NB4 (cell line): ENCODE data around the gene CPT1B.

ENCODE experiments used
- DNase-seq: peaks from one replicate; pipeline ENCODE4 v3.0.0; 2010; ENCODE audit warnings: low read depth
- H3K4me3 ChIP-seq: one replicate; pipeline ENCODE4 v1.5.1; 2011; ENCODE audit warnings: mild to moderate bottlenecking, low read depth, low read length, moderate library complexity
- CTCF ChIP-seq: IDR thresholded peaks from one replicate; pipeline ENCODE4 v1.5.1; 2012; ENCODE audit warnings: low read depth, low read length
- MAX ChIP-seq: IDR thresholded peaks from 2 replicates; pipeline ENCODE4 v1.6.1; 2011; ENCODE audit warnings: low read depth, low read length
- MYC ChIP-seq: IDR thresholded peaks from 2 replicates; pipeline ENCODE4 v1.6.1; 2011; ENCODE audit warnings: low read depth, low read length
- POLR2A ChIP-seq: IDR thresholded peaks from 2 replicates; pipeline ENCODE4 v1.6.1; 2011; ENCODE audit warnings: mild to moderate bottlenecking; ENCODE audit not compliant: insufficient read length; ENCODE audit errors: extremely low read depth

The CPT1B gene

DNA sequence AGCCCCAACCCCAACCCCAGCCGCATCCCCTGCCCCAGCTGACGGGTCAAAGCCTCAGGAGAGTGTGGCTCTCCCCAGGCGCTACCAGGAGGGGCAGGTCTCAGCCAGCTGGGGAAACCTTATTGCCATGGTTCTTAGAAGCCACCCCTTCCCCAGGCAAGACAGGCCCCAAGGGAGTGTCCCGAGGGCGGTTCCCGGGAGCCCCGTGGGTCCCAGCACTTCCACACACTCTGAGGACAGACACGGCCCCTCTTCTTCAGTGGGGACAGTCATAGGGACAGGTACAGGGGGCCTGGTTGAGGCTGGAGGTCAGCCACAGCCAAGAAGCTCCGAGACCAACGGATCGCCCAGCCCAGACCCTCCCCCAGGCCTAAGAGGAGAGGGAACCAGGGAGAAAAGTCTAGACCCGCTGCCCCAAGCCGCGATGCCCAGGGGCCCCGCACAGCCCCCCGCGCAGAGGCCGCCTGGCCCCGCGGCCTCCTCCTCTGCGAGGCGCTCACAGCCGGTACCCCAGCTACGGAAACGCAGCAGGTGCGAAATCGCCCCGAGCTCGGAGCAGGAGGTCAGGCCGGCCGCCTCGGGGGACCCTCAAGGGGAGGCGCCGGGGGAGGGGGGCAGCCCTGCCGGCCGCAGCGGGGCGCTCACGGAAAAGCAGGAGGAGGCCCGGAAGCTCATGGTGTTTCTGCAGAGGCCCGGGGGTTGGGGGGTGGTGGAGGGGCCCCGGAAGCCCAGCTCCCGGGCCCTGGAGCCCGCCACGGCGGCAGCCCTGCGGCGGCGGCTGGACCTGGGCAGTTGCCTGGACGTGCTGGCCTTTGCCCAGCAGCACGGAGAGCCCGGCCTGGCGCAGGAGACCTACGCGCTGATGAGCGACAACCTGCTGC lies 29.9 kb downstream of the CPT1B start:
- DNase-seq, result peak; percentile 80
- peak overlapping the region; percentile 34 for H3K4me3 ChIP-seq
- TF ChIP-seq MAX, result no peak
- TF ChIP-seq MYC, result no peak
- TF ChIP-seq POLR2A, result peak; percentile 41
- TF ChIP-seq CTCF, result peak; percentile 3

- DNase-seq, result no peak
- no peak for TF ChIP-seq MAX
- no peak overlapping the region for H3K4me3 ChIP-seq
These were observed 30.8 kb downstream of the CPT1B start for GRCh38 chr22:50547263-50547985.

DNA sequence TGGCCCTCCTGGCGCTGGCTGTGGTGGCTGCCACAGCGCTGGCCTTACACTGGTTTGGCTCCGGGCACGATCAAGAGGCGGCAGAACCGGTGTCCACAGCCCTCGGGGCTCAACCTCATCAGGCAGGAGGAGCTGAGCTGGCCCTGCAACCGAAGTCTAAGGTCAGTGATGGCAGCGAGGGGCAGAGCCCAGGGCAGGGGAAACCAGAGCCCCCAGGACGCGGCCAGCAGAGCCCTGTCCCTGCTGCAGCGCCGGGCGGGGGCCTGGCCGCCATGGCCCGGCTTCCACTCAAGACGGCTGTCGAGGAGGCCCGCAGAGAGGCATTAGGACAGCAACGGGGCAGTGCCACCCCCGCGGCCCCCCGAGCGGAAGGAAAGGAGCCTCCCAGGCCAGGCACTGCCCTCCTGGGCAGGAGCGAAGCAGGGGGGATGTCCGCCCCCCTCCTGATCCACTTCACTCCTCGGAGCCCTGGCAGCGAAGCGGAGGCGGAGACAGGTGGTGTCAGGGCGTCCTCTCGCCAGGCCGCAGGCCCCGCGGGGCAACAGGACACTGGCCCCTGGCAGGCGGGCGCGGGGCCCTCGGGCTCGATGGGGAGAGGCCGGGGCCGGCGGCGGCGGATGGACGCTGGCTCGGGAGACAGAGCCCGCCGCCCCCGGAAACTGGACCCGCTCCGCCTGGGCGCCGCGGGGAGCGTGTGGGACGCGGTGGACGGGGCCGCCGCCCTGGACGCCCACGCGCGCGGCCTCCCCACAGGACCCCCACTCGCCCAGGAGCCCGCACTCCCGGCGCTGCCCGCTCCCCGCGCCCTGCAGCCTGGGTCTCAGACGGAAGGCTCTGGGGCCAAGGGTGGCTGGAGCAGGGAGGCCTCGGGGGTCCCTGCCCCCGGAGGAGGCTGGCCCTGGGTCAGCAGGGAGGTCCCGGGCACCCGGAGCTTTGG lies 31.6 kb downstream of the CPT1B start:
- DNase-seq, result no peak
- TF ChIP-seq MYC, result no peak
- no peak for TF ChIP-seq MAX
- no peak for TF ChIP-seq POLR2A
- TF ChIP-seq CTCF, result no peak
- no peak overlapping the region for H3K4me3 ChIP-seq

GRCh38 chr22:50545522-50546325 lies 32.5 kb downstream of the CPT1B start, which contains the start of gene KLHDC7B:
KLHDC7B (plus strand) TSS chr22:50545899; CDS start chr22:50546244, 345 bp downstream.
- no peak within 1 kb of the TSS for H3K4me3 ChIP-seq
- no peak for TF ChIP-seq MYC
- peak; percentile 22 for TF ChIP-seq CTCF
- DNase-seq, result peak; percentile 60

DNA sequence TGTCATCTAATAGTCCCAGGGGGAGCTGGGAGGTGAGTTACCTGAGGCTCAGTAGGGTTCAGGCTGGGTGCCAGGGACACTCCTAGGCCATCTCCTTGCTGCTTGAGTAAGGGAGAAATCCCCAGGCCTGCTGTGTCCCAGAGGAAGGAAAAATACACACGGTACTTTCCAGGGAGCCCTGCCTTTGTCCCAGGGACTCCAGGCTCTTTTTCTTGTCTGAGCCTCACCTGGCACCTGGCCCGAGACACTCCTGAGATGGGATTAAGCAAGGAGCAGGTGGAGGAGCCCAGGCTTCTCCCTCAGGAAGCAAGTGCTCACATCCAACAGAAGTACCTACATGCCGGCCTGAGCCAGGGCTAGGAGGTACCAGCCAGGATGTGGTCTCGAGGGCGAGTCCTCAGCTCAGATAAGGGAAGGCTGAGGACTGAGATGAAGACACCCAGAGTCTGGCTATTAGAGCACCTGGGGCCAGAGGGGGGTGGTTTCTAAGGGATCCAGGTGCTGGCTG lies 33.4 kb downstream of the CPT1B start:
- H3K4me3 ChIP-seq, result no peak overlapping the region
- peak; percentile 42 for DNase-seq
- no peak for TF ChIP-seq POLR2A
- TF ChIP-seq CTCF, result no peak
- TF ChIP-seq MYC, result no peak
- TF ChIP-seq MAX, result no peak
